PFSK-1 (cell line): ENCODE results near the gene GPC6.

Experiments used
- POLR2AphosphoS5 ChIP-seq: IDR thresholded peaks from 2 replicates; pipeline ENCODE4 v1.6.1; 2012; ENCODE audit warnings: low read depth, mild to moderate bottlenecking, control low read depth, low read length, moderate library complexity
- REST ChIP-seq, 2 experiments: IDR thresholded peaks; 2 replicates each; pipeline versions ENCODE4 v1.6.1 to v1.8.0; 2011 to 2012; ENCODE audit warnings: low read depth in 2 of 2, low read length in 2 of 2, control low read depth in 1 of 2, inconsistent platforms in 1 of 2, mild to moderate bottlenecking in 1 of 2, moderate library complexity in 1 of 2; ENCODE audit not compliant: insufficient read depth in 1 of 2
- TAF1 ChIP-seq: IDR thresholded peaks from 2 replicates; pipeline ENCODE4 v1.6.1; 2012; ENCODE audit warnings: low read length, control low read depth, borderline replicate concordance; ENCODE audit not compliant: insufficient read depth

GRCh38 chr13:94143624-94144350 is 917.2 kb downstream of the GPC6 start:
- TF ChIP-seq TAF1, result no peak
- no peak for TF ChIP-seq POLR2AphosphoS5
- no peak for TF ChIP-seq REST (IDR thresholded peaks at IDR 0.05; ENCODE audit: insufficient read depth in 1 of 2, low read depth in 2 of 2, low read length in 2 of 2)
